GM04503 (cell line): ENCODE measurements around the gene GSDME.

Experiments used
- DNase-seq: peaks from one replicate; pipeline ENCODE4 v3.0.0-alpha.2; 2012; ENCODE audit warnings: low read depth

Gene GSDME

DNA sequence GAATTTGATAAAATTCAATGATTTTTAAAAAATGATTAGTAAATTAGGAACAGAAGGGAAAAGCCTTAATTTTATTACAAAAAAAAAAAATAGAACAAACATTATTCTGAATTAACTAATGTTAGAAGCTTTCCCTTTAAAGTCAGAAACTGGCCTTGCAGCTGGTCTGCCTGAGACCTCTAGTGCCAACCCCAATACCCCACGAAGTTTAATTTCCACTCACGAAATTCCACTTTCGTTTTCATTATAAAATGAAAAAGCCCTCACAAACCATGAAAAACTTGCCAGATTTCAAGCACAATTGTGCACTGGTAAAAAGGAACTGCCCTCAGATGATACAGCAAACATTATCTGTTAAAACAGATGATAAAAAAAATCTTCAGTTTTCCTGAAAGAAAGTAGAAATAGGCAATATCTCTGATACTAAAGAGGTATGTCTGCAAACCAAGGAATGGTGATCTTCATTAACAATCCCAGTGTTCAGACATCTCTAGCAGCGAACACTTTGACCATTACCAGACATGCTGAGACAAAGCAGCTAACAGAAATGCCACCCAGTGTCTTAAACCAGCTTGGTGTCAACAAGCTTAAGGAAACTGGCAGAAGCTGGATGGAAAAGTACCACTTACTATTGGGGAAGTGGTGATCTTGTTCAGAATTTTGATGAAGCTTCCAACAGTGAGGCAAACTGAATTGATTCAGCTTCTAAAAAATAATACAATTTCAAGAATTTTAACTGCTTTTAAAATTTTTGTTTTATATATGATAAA, 103.8 kb downstream of the GSDME start:
- DNase-seq: no peak

DNA sequence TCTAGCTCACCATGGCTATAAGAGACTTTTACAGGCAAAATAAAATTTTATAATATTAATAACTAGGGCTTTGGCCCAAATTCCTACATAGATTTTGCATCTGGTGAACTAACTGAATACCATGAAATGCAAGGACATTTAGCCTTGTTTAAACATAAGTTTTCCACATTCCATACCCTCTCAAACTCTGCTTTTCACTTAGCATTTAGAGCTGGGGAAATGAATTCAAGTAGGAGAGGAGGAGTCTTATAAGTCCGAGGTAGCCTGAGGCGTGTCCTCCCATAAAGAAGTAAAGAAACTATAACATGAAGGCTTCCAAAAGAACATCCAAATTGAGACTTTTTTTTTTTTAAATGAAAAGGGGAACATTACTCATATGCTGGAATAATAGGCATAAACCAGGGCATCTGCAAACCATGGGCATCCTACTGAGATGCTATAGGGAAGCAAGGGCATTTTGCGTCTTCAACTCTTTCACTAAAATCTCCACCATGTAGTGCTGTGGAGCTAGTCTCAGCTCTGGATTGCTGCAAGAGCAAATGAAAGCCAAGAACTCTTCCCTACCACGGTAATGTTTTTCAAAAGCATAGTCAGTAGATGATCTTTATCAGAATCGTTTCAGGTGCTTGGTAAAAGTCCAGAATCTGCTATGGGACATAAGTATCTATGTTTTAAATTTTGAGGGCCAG, 104.9 kb downstream of the GSDME start:
- no peak for DNase-seq
